Panc1 (cell line): ENCODE results near the gene DZANK1.

Source experiments
- CTCF ChIP-seq: fragments of 450-650 bp; IDR thresholded peaks from 2 replicates; pipeline ENCODE4 v1.5.1; 2017; ENCODE audit warnings: mild to moderate bottlenecking
- POLR2AphosphoS5 ChIP-seq: IDR thresholded peaks from 2 replicates; pipeline ENCODE4 v1.6.1; 2012; ENCODE audit warnings: mild to moderate bottlenecking, low read depth, low read length, moderate library complexity
- REST ChIP-seq, 2 experiments: IDR thresholded peaks; 2 replicates each; pipeline ENCODE4 v1.6.1; 2011 to 2012; ENCODE audit warnings: low read depth in 2 of 2, control low read depth in 1 of 2, low read length in 1 of 2, mild to moderate bottlenecking in 1 of 2, moderate library complexity in 1 of 2; ENCODE audit not compliant: insufficient read depth in 1 of 2
- TCF7L2 ChIP-seq: IDR thresholded peaks from 2 replicates; pipeline ENCODE4 v1.6.1; 2011; ENCODE audit warnings: mild to moderate bottlenecking, low read depth, low read length, inconsistent platforms

DNA sequence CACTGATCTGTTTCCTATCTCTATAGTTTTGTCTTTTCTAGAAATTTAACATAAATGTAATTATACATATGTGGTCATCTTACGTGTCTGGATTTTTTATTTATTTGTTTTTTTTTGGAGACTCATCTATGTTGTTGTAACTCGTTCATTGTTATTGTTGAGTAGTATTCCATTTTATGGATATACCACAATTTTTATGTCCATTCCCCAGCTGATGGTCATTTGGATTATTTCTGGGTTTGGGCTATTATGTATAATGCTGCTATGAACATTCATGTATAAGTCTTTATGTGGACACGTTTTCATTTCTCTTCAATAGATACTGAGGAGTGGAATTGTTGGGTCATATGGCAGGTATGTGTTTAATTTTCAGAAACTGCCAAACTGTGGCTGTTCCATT lies 10.2 kb downstream of the DZANK1 start:
- TF ChIP-seq CTCF: no peak
- no peak for TF ChIP-seq REST (IDR thresholded peaks at IDR 0.05; ENCODE audit: insufficient read depth in 1 of 2, low read depth in 2 of 2, low read length in 1 of 2)
- TF ChIP-seq POLR2AphosphoS5: no peak
- no peak for TF ChIP-seq TCF7L2
